Kasumi-1 (cell line): Measurements from ENCODE around the gene BCAS1.

ENCODE experiments used
- DNase-seq, 2 experiments: peaks; one replicate each; lab custom pipeline; 2025; lab: John Stamatoyannopoulos, UW

BCAS1 gene

DNA sequence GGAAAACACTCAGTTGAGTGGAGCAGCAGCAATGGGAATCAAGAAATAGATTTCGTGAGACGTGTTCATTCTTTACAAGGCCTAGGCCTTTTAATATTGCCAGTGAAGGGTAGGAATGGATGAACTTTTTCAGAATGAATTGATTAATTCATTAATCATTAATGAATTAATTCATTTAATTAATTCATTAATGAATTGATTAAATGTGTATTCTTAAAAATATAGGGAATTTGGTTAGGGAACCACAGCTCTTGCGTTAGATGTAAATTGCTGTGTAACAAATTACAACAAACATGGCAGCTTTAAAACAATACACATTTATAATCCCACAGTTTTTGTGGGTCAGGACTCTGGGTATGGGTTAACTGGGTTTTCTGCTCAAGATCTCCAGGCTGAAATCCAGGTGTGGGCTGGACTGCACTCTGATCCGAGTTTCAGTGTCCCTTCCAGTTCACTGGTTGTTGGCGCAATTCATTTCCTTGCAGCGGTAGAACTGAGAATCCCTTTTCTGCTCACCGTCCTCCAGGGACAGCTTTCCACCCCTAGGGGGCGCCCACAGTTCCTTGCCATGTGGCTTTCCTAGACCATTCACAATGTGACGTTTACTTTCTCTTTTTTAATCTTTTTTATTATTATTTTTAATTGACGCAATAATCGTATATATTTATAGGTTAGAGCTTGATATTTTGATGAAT is 32.8 kb upstream of the BCAS1 start:
- peak; percentile 70 to 85 for DNase-seq

DNA sequence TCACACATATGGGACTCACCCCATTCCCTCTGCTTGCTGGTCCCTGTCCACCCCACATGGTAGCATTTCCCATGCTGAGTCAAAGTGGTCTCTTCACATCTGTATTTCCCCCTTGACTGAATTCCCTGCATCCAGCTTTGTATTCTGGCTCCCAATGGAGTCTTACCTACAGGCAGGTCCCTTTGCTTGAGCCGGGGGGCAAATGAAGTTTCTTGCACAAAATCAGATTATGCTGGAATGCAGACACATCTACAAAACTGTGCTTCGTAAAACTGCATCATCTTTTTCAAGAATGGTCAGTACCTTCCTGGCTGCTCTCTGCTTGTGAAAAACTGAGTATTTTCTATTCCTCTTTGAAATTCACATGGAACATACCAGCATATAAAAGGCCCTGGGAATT is 32.1 kb upstream of the BCAS1 start:
- DNase-seq, result no peak

- DNase-seq, result no peak
Measured at GRCh38 chr20:54100563-54100962, 30.2 kb upstream of the BCAS1 start.

GRCh38 chr20:54099894-54100293 is 29.5 kb upstream of the BCAS1 start:
- no peak for DNase-seq

DNA sequence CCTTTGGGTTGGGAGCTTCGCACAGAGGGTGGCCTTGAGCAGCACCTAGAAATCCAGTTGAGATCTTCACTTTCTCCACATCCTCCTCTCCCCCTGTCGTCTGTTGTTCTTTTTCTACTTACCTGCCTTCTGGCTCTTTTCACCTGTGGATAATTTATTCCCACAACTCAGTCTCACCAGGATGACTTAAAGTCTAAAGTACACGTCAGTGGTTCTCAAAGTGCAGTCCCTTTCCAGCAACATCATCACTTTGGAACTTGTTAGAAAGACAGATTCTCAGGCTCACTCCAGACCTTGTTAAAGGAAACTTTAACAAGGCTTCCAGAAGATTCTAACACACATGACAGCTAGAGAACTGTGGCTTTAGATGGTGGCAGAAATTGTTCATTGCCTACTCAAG is 27.7 kb upstream of the BCAS1 start:
- no peak for DNase-seq

GRCh38 chr20:54097236-54097529 is 26.8 kb upstream of the BCAS1 start:
- DNase-seq, result no peak

- DNase-seq, result no peak
Measured at GRCh38 chr20:54095824-54096223, 25.4 kb upstream of the BCAS1 start.

- DNase-seq, result no peak
Measured at GRCh38 chr20:54094268-54094580, 23.8 kb upstream of the BCAS1 start.

GRCh38 chr20:54093423-54094267 is 23.3 kb upstream of the BCAS1 start:
- DNase-seq, result no peak

DNA sequence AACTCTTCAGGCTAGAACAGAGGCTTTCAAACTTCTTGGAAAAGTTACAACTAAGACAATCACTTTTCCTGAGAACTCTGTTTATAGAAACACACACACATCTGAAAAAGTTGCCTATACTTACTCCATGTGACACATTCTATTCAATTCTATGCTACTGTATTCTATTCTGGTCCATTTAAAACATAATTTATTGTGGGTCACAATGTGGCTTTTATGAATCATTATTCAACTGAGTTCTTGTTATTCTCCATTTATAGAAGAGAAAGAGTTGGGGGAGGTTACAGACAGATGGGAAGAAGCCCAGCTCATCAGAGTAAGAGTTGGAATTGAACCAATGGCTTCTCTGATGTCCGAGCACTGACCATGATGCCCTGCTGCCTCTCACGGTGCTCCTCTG is 21.6 kb upstream of the BCAS1 start:
- no peak for DNase-seq

DNA sequence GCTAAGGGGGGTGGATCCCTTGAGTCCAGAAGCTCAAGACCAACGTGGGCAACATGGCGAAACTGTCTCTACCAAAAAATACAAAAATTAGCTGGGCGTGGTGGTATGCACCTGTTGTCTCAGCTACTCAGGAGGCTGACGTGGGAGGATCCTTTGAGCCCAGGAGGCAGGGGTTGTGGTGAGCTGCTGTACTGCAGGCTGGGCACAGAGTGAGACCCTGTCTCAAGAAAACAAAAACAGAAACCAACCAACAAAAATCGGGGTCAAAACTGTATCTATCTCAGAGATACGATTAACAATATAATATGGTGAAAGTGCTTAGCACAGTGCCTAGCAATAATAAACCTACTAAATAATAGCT is 20.7 kb upstream of the BCAS1 start:
- DNase-seq, result no peak

DNA sequence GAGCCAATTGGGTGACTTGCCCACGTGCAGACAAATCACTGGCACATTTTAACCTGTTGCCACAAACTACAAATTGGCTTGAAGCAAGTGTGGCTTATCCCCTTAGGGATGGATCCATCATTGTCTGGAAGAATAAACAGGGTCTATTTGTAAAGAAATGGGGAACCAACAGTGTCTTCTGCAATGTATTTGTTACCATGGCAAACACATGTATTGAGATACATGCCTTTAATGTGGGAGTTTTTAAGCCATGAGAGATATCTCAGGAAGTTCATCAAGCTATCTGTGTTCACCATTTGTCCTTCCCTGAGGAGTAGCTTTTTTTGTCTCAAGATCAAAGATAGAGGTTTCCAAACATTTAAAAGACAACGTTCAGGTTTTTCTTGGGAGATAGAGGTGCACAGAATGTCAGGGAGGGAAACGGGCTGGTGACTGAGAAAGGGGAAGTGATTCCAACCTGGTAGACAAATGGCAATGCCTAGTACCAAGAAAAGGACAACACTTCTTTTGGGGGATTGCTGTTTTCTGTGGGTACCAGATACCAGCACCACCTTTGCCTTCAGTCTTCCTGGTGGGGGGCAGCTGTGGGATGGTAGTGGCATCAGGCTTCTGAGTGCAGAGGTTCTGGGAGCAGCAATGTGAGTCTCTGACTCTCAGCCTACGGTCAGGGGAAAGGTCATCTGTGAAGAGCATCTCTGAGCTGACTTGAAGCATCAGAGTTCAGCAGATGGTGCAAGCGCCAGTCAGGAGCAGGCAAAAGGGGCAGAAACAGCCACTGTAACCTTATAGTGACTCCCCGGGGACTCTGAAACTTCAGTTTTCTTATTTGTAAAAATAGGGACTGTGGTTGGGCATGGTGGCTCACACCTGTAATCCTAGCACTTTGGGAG is 20.1 kb upstream of the BCAS1 start:
- DNase-seq, result peak in 1 of 2 experiments; percentile 12

DNA sequence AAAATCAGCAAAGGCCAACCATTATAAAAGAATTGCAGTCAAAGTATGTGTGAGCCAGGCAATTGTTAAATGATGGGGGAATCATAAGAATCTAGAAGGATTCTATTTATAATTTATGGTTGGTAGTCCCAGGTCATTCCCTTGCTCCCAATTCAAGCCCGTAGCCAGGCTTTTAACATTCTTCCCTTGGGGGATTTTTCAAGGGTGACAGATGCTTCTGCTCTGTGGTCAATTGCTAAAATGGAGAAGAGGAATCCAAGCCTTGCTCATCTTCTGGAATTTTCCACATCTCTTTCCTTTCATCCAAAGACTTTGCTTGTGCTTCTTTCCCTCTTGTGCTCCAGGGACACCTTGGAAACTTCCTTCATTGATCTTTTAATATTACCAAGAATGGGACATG is 18.0 kb upstream of the BCAS1 start:
- DNase-seq, result no peak

- no peak for DNase-seq
Measured at GRCh38 chr20:54086507-54087039, 16.2 kb upstream of the BCAS1 start.

- no peak for DNase-seq
Measured at GRCh38 chr20:54085910-54086309, 15.5 kb upstream of the BCAS1 start.

- no peak for DNase-seq
Measured at GRCh38 chr20:54085425-54085824, 15.0 kb upstream of the BCAS1 start.

GRCh38 chr20:54084727-54085388 is 14.5 kb upstream of the BCAS1 start:
- DNase-seq, result no peak

GRCh38 chr20:54084193-54084592 is 13.8 kb upstream of the BCAS1 start:
- DNase-seq, result no peak

DNA sequence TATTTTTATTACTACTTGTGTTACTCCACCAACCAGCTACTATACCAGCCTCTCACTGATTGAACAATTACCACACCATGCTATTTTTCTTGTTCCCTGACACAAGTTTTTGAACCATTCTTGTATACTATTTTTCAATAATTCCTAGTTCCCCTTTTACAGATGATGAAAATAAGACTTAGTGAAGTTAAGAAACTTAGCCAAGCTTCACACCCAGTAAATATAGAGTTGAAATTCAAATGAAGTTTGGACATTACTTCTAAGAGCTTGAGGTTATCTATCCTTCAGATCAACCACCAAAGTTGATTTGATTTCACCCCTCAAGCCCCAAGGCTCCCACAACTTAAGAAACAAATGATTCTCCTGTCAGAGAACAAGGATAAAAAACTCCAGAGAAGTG is 13.1 kb upstream of the BCAS1 start:
- no peak for DNase-seq

- no peak for DNase-seq
Measured at GRCh38 chr20:54082100-54082499, 11.7 kb upstream of the BCAS1 start.

DNA sequence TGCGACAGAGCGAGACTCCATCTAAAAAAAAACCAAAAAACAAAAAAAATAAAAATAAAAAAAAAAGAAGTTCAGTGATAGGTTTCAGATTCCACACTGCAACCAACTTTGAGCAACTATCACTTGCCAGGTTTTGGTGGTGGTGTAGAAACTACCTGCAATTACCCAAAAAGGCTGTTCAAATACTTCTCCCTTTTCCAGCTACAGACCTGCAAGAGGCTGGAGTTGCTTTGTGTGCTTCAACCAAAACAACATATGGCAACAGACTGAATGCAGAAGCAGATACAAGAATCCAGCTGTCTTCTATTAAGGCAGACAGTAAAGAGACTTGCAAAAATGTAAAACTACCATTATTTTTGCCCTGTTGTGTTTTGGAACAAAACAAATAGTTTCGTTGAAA is 9.3 kb upstream of the BCAS1 start:
- DNase-seq, result peak; percentile 12 to 32

DNA sequence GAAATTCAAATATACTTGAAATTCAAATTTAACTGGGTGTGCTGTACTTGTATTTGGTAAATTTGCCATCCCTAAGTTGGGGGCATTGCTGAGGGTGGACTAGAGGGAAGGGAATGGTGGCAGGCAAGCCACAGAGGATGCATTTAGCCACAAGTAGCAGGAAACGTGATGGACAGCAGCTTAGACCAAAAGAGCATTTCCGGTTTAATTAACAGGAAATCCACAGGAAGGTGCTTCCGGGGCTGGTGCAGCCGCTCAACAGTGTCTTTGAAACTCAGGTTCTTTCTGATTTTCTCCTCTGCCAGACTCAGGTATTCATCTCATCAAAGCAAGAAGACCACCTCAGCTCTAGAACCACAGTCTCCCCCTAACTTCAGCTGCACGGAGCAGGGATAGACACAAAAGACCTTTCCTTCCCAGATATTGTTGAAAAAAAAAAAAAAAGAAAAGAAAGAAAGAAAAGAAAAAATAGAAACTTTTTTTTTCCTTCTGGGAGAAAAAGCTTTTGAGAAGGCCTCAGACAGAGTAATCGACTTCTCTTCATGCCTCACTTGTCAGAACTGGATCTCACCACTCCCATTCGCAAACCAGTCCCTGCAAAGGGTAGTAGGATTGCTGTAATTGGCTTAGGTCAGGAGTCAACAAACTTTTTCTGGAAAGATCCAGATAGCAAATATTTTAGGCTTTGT is 8.0 kb upstream of the BCAS1 start:
- peak; percentile 88 to 92 for DNase-seq
